GM19239 (cell line): Measurements from ENCODE around the gene STAG2.

Experiments
- DNase-seq: peaks from one replicate; pipeline ENCODE4 v3.0.0; 2011; ENCODE audit warnings: low spot score; ENCODE audit not compliant: insufficient read length
- FAIRE-seq: peaks from 2 replicates; lab custom pipeline; 2011; peaks lifted over from hg19 to GRCh38; lab: Jason Lieb, UNC

Gene STAG2

GRCh38 chrX:124145749-124146148, 184.2 kb downstream of the STAG2 start:
- FAIRE-seq (no peak), DNase-seq (no peak)

GRCh38 chrX:124151195-124151594, 189.7 kb downstream of the STAG2 start:
- FAIRE-seq: no peak
- DNase-seq: no peak
